Endothelial cell of umbilical vein (primary cell): ENCODE results near the gene DOCK7.

Experiments
- POLR2A ChIP-seq: IDR thresholded peaks from 2 replicates; pipeline ENCODE4 v1.6.1; 2012; ENCODE audit warnings: low read depth, mild to moderate bottlenecking, control low read depth, low read length
- POLR2AphosphoS5 ChIP-seq: IDR thresholded peaks from 2 replicates; pipeline ENCODE4 v1.6.1; 2012; ENCODE audit warnings: low read depth, mild to moderate bottlenecking, control low read depth, low read length, moderate library complexity; ENCODE audit not compliant: insufficient read depth

- TF ChIP-seq POLR2AphosphoS5: no peak
- no peak for TF ChIP-seq POLR2A
These were observed 115.7 kb downstream of the DOCK7 start for GRCh38 chr1:62572476-62572875.
